Retinal pigment epithelial cell (primary cell): Measurements from ENCODE around the gene RANBP1.

Source experiments
- DNase-seq: peaks from one replicate; pipeline ENCODE4 v3.0.0-alpha.2; 2010; ENCODE audit warnings: low read depth
- H3K4me3 ChIP-seq: 2 replicates; pipeline ENCODE4 v1.5.1; 2011; ENCODE audit warnings: mild to moderate bottlenecking, low read length, control low read depth, moderate library complexity
- CTCF ChIP-seq: conservative IDR thresholded peaks from 2 replicates; pipeline ENCODE4 v1.5.1; 2011; ENCODE audit warnings: low read depth, low read length, control low read depth, inconsistent platforms

RANBP1 gene

GRCh38 chr22:20089977-20090729 lies 25.8 kb upstream of the RANBP1 start:
- no peak for DNase-seq
- H3K4me3 ChIP-seq, result no peak overlapping the region
- TF ChIP-seq CTCF, result no peak

- H3K4me3 ChIP-seq, result no peak overlapping the region
- TF ChIP-seq CTCF, result no peak
- no peak for DNase-seq
Measured at GRCh38 chr22:20090730-20091240, 25.1 kb upstream of the RANBP1 start.

- no peak overlapping the region for H3K4me3 ChIP-seq
- no peak for TF ChIP-seq CTCF
- no peak for DNase-seq
Measured at GRCh38 chr22:20091690-20092476, 24.0 kb upstream of the RANBP1 start.

GRCh38 chr22:20092477-20092854 lies 23.4 kb upstream of the RANBP1 start:
- TF ChIP-seq CTCF, result no peak
- DNase-seq, result no peak
- no peak overlapping the region for H3K4me3 ChIP-seq

- DNase-seq, result no peak
- no peak overlapping the region for H3K4me3 ChIP-seq
- no peak for TF ChIP-seq CTCF
Measured at GRCh38 chr22:20093418-20094196, 22.3 kb upstream of the RANBP1 start.

GRCh38 chr22:20094197-20094807 lies 21.6 kb upstream of the RANBP1 start:
- H3K4me3 ChIP-seq, result no peak overlapping the region
- no peak for TF ChIP-seq CTCF
- no peak for DNase-seq
